GM12874 (cell line): ENCODE results near the gene SBSN.

Experiments
- CTCF ChIP-seq: IDR thresholded peaks from 2 replicates; pipeline ENCODE4 v1.5.1; 2011; ENCODE audit warnings: low read depth, mild to moderate bottlenecking, control low read depth, low read length, moderate library complexity; ENCODE audit not compliant: insufficient read depth

Gene SBSN

GRCh38 chr19:35562776-35563175, 34.7 kb upstream of the SBSN start:
- no peak for TF ChIP-seq CTCF

DNA sequence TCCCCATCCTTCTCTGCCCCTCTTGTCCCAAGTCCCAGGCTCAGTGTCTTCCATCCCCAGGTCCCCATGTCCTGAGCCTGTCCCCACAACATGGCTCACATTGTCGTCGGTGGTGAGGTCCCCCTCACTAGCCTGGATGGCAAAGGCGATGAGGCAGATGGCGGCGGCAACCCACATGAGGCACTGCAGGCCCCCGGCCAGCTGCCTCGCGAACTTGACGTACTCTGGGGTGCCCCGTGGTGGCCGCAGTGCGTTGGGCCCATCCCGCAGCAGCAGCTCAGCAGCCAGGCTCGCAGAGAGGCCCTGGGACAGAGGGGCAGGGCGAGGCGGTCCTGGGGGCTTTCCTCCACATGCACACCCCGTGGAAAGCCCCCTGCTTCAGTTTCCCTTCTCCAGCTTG, 34.2 kb upstream of the SBSN start:
- TF ChIP-seq CTCF, result no peak

GRCh38 chr19:35561436-35561835, 33.3 kb upstream of the SBSN start:
- no peak for TF ChIP-seq CTCF

DNA sequence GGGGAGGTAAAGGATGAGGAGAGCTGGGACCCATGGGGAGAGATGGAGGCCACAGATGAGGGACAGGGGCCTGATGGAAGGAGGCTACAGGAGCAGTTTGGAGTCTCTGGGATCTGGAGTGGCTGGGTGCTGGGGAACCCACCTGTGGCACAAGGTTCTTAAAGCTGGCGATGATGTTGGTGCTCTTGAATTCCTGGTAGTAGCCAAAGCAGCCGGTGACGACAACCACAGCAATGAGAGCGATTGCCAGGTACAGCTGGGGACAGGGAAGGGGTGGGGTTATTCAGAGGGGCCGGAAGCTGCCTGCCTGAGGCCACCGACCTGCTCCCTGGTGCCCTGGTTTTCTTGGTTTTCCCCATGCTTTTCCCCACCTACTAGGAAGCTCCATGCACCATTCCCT, 32.6 kb upstream of the SBSN start:
- no peak for TF ChIP-seq CTCF

- no peak for TF ChIP-seq CTCF
These were observed 32.2 kb upstream of the SBSN start for GRCh38 chr19:35560271-35560670.

- no peak for TF ChIP-seq CTCF
These were observed 31.7 kb upstream of the SBSN start for GRCh38 chr19:35559781-35560180.

DNA sequence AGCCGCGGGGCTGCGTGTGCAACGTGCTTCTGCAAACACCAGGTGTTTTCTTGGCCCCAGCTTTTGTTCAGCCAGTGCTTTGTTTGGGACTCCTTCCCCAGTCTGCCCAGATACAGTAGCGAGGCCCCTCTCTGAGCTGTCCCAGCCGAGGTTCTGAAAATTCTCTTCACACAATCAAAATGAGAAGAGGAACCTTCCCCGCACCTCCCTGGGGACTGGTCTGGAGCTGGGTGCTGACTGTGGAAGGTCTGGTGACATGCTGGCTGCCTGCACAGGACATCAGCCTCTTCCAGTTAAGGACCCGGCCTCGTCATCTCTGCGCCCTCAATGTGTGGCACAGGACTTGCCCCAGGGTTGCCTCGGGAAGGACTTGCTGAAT, 31.2 kb upstream of the SBSN start:
- TF ChIP-seq CTCF, result no peak
